Body of pancreas (tissue), 4 donors: Measurements from ENCODE around the gene PPP6R3. TPM values are rescaled to one million over a fixed set of nuclear protein-coding genes. Genes with fewer than 3 reads are reported as not detected.

Experiments used
- ATAC-seq: fragments of 150-250 bp; one replicate; pipeline ENCODE4 v1.9.1; 2016
- DNase-seq, 4 donors: peaks; one replicate each; pipeline ENCODE4 v3.0.0-alpha.2; 2019
- H3K27ac ChIP-seq, 4 donors: fragments of 200-600 bp; sonication (generic); 1 replicate in 3 of 4; 2 replicates in 1 of 4; pipeline versions ENCODE4 v1.5.1 to v1.6.1; 2016 to 2019; ENCODE audit warnings: mild to moderate bottlenecking in 1 of 4, mixed read lengths in 1 of 4, moderate library complexity in 1 of 4
- H3K27me3 ChIP-seq, 2 donors: fragments of 200-600 bp; sonication (generic); one replicate each; pipeline ENCODE4 v1.6.0; 2016; ENCODE audit warnings: mild to moderate bottlenecking in 1 of 2
- H3K36me3 ChIP-seq, 2 donors: fragments of 200-600 bp; sonication (generic); replicated peaks in 1 of 2; 2 replicates each; pipeline ENCODE4 v1.5.1; 2016; ENCODE audit warnings: low read depth in 2 of 2; ENCODE audit not compliant: insufficient read depth in 1 of 2
- H3K4me1 ChIP-seq: fragments of 200-600 bp; sonication (generic); one replicate; pipeline ENCODE4 v1.6.0; 2016
- H3K4me3 ChIP-seq, 2 donors: fragments of 200-600 bp; sonication (generic); 1 replicate in 1 of 2; 2 replicates in 1 of 2; pipeline ENCODE4 v1.5.1; 2016 to 2019
- H3K9me3 ChIP-seq, 3 donors: fragments of 200-600 bp; sonication (generic); 1 replicate in 2 of 3; 2 replicates in 1 of 3; pipeline ENCODE4 v1.5.1; 2016
- CTCF ChIP-seq, 7 experiments: fragments of 450-650 bp in 4 of 7; fragments of 200-600 bp in 3 of 7; sonication (generic) in 3 of 7; IDR thresholded peaks; one replicate each; pipeline ENCODE4 v1.5.1; 2016 to 2019; ENCODE audit warnings: antibody characterized with exemption in 7 of 7
- POLR2A ChIP-seq, 3 donors: fragments of 450-650 bp; IDR thresholded peaks; one replicate each; pipeline ENCODE4 v1.6.1; 2016; ENCODE audit warnings: antibody characterized with exemption in 3 of 3, mild to moderate bottlenecking in 2 of 3
- WGBS, 2 donors: methylation state at CpG; one replicate each; pipeline ENCODE4 v1.1.5; 2017; 5-methylcytosine and 5-hydroxymethylcytosine counted together
- intact Hi-C: fragments of 100-400 bp; cut with DNase I; formaldehyde crosslinking; loops from one replicate; pipeline ENCODE4 v1.15.1; 2023
- total RNA-seq, 2 donors: library from RNA; depleted of rRNA; stranded (reverse); fragments of >200 nt; gene quantifications; one replicate each; pipeline ENCODE4 v1.1.0, GENCODE V29; 2016

Gene PPP6R3
- total RNA-seq, 2 donors from 2014 or later = 92.9 to 94.9 TPM

- DNase-seq (no peak), ATAC-seq (no peak)
- H3K27me3 ChIP-seq = no peaks in the 10 kb centered on the region
- H3K36me3 ChIP-seq = peaks cover 0 to 6% of the 10 kb centered on the region in 2 donors
- TF ChIP-seq POLR2A (IDR thresholded peaks at IDR 0.05) = no peak
- no peak for TF ChIP-seq CTCF (IDR thresholded peaks at IDR 0.05)
- intact Hi-C loops = no loop called here
- peaks cover 13% of the 10 kb centered on the region for H3K4me1 ChIP-seq
- H3K4me3 ChIP-seq = no peak overlapping the region
- 58 to 76% methylated on average over 4 of the region's 4 CpGs for WGBS, 2 donors
- no peaks in the 10 kb centered on the region for H3K9me3 ChIP-seq
- H3K27ac ChIP-seq = peak overlapping the region in 1 of 4 donors; percentile 18
Measured at GRCh38 chr11:68550485-68550817, 89.9 kb downstream of the PPP6R3 start.

GRCh38 chr11:68551223-68551622 lies 90.7 kb downstream of the PPP6R3 start:
- no peaks in the 10 kb centered on the region for H3K9me3 ChIP-seq
- H3K27ac ChIP-seq = no peak overlapping the region
- 77 to 90% methylated on average over 7 of the region's 7 CpGs for WGBS, 2 donors
- H3K4me3 ChIP-seq = no peak overlapping the region
- DNase-seq = no peak
- H3K36me3 ChIP-seq = peaks cover 0 to 7% of the 10 kb centered on the region in 2 donors
- no peaks in the 10 kb centered on the region for H3K27me3 ChIP-seq
- no peak for ATAC-seq
- H3K4me1 ChIP-seq = peaks cover 5% of the 10 kb centered on the region
- intact Hi-C loops = no loop called here
- TF ChIP-seq CTCF (IDR thresholded peaks at IDR 0.05) = no peak
- TF ChIP-seq POLR2A (IDR thresholded peaks at IDR 0.05) = no peak

- Histone ChIP-seq H3K27me3 (no peaks in the 10 kb centered on the region), H3K9me3 (no peaks in the 10 kb centered on the region), H3K4me3 (no peak overlapping the region), H3K4me1 (no peaks in the 10 kb centered on the region), H3K36me3 (peaks cover 0 to 7% of the 10 kb centered on the region in 2 donors), H3K27ac (no peak overlapping the region)
- TF ChIP-seq POLR2A (IDR thresholded peaks at IDR 0.05) = no peak
- no peak for TF ChIP-seq CTCF (IDR thresholded peaks at IDR 0.05)
- DNase-seq (no peak), ATAC-seq (no peak)
- WGBS, 2 donors = 88 to 93% methylated on average over 3 of the region's 3 CpGs
- intact Hi-C loops = no loop called here
Measured at GRCh38 chr11:68551777-68552176, 91.2 kb downstream of the PPP6R3 start.

GRCh38 chr11:68552542-68552941 lies 92.0 kb downstream of the PPP6R3 start:
- H3K4me1 ChIP-seq = no peaks in the 10 kb centered on the region
- no peaks in the 10 kb centered on the region for H3K27me3 ChIP-seq
- peaks cover 0 to 7% of the 10 kb centered on the region in 2 donors for H3K36me3 ChIP-seq
- intact Hi-C loops = no loop called here
- no peak overlapping the region for H3K4me3 ChIP-seq
- TF ChIP-seq POLR2A (IDR thresholded peaks at IDR 0.05) (no peak), CTCF (IDR thresholded peaks at IDR 0.05) (no peak)
- 76 to 100% methylated on average over 2 of the region's 2 CpGs for WGBS, 2 donors
- H3K27ac ChIP-seq = no peak overlapping the region
- no peaks in the 10 kb centered on the region for H3K9me3 ChIP-seq
- ATAC-seq (no peak), DNase-seq (no peak)

- Histone ChIP-seq H3K27me3 (no peaks in the 10 kb centered on the region), H3K36me3 (peaks cover 0 to 9% of the 10 kb centered on the region in 2 donors), H3K9me3 (no peaks in the 10 kb centered on the region), H3K4me3 (no peak overlapping the region), H3K27ac (no peak overlapping the region), H3K4me1 (no peaks in the 10 kb centered on the region)
- intact Hi-C loops = no loop called here
- 79 to 80% methylated on average over 1 of the region's 1 CpG for WGBS, 2 donors
- TF ChIP-seq POLR2A (IDR thresholded peaks at IDR 0.05) (no peak), CTCF (IDR thresholded peaks at IDR 0.05) (no peak)
- ATAC-seq = no peak
- DNase-seq = no peak
Measured at GRCh38 chr11:68560216-68560615, 99.7 kb downstream of the PPP6R3 start.
